GM23338 (cell line): ENCODE results near the gene PDZK1IP1.

ENCODE experiments used
- CTCF ChIP-seq, 2 experiments: fragments of 200-600 bp in 1 of 2; sonication (generic) in 1 of 2; conservative IDR thresholded peaks; 2 replicates each; pipeline versions ENCODE4 v1.5.1 to v1.6.1; 2016 to 2017; ENCODE audit warnings: antibody characterized with exemption in 2 of 2, low read depth in 2 of 2, mild to moderate bottlenecking in 2 of 2, moderate library complexity in 1 of 2
- EZH2 ChIP-seq: fragments of 200-600 bp; sonication (generic); IDR thresholded peaks from one replicate; pipeline ENCODE4 v1.8.0; 2017; ENCODE audit warnings: antibody characterized with exemption, mild to moderate bottlenecking, low read depth; ENCODE audit not compliant: unreplicated experiment
- EZH2phosphoT487 ChIP-seq: fragments of 200-600 bp; sonication (generic); IDR thresholded peaks from one replicate; pipeline ENCODE4 v1.8.1; 2018; ENCODE audit warnings: antibody characterized with exemption; ENCODE audit not compliant: unreplicated experiment
- NANOG ChIP-seq: IDR thresholded peaks from 2 replicates; pipeline ENCODE4 v1.6.1; 2016; ENCODE audit warnings: antibody characterized with exemption, borderline replicate concordance
- POLR2AphosphoS5 ChIP-seq: IDR thresholded peaks from 2 replicates; pipeline ENCODE4 v1.6.1; 2016; ENCODE audit warnings: antibody characterized with exemption, low read depth
- REST ChIP-seq: IDR thresholded peaks from one replicate; pipeline ENCODE4 v1.6.1; 2018; ENCODE audit warnings: antibody characterized with exemption; ENCODE audit not compliant: unreplicated experiment

DNA sequence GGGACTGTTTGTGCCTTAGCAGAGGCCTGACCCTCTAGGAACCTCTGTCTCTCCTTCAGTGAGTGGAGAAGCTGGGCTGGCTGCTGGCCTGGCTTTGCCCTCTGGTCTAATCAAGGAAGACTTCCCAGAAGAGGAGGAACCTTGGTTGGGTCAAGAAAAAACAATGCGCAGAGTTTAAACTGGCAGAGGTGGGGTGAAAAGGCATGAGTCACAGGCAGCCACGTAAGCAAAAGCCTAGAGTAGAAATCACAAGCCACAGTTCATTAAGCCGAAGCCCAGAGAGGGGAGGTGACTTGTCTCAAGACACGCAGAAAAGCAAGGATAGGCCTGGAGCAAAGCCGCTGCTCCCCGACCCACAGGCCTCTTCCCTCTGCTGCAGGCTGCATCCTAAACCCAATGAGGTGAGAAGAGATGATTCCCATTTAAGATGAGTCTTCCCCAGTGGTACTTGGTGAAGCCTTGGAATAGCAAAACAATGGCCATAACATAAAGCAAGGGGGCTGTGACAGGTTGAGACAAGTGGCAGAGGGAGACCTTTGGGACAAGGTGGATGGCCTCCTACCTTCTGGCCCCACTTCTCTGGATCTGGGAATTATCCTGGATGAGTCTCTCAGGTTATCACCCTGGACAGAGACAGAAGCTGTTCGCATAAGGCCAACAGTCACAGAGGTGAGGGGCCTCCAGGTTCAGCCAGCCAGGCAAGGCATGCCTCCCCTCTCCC is 7.7 kb downstream of the PDZK1IP1 start:
- TF ChIP-seq CTCF (conservative IDR thresholded peaks at IDR 0.05; ENCODE audit: low read depth in 2 of 2) (no peak), EZH2 (no peak), NANOG (no peak), EZH2phosphoT487 (no peak), REST (no peak), POLR2AphosphoS5 (no peak)
